Fibroblast of skin of back (primary cell): ENCODE measurements around the gene IFIT1. TPM values are rescaled to one million over a fixed set of nuclear protein-coding genes. Genes with fewer than 3 reads are reported as not detected.
"Not testable (repeated sequence)": the region's sequence is repeated elsewhere in the genome, so short reads cannot be mapped to it uniquely, and the experiment has no call there.

Experiments
- DNase-seq: peaks from one replicate; pipeline ENCODE4 v3.0.0-alpha.2; 2013
- polyA plus RNA-seq, 2 experiments: library from polyadenylated mRNA; unstranded; fragments of 120-200 nt; gene quantifications; one replicate each; pipeline ENCODE4 v1.2.1, GENCODE V29; 2013; ENCODE audit not compliant: insufficient read length in 2 of 2

Gene IFIT1, protein sequence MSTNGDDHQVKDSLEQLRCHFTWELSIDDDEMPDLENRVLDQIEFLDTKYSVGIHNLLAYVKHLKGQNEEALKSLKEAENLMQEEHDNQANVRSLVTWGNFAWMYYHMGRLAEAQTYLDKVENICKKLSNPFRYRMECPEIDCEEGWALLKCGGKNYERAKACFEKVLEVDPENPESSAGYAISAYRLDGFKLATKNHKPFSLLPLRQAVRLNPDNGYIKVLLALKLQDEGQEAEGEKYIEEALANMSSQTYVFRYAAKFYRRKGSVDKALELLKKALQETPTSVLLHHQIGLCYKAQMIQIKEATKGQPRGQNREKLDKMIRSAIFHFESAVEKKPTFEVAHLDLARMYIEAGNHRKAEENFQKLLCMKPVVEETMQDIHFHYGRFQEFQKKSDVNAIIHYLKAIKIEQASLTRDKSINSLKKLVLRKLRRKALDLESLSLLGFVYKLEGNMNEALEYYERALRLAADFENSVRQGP
- polyA plus RNA-seq (2013, experiment 1 of 2; ENCODE audit: insufficient read length): 0.71 TPM
- polyA plus RNA-seq (2013, experiment 2 of 2; ENCODE audit: insufficient read length): 0.66 TPM

DNA sequence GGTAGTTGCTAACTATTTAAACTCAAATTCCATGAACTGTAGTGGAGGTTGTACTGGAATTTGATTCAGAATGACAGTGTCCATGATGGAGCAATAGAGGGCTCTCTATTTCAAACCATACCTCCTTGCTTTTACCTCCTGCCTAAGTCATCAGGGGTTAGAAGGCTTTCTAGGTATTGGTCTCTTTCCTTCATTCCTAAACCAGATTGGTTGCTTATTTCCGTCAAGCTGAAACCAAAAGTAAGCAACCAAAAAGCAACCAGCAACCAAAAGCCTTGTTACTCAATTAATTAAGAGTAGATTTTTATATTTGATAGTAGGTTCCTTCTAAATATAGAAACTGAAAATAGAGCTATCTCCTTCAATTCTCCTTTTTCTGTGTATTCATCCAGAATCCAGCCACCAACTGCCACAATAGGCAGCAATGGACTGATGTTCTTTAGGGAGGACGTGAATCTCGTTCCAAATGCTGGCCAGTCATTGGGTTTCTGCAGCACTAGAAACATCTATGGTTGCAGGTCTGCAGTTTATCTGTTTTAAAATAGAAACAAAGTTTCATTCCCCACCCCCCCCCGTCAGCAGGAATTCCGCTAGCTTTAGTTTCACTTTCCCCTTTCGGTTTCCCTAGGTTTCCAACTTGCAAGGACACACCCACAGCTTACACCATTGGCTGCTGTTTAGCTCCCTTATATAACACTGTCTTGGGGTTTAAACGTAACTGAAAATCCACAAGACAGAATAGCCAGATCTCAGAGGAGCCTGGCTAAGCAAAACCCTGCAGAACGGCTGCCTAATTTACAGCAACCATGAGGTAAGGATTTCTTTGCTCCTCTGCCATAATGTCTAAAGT lies at the start of gene IFIT1:
TSS of gene IFIT1 (plus strand) at position 717 of the 850 bp plus-strand sequence. CDS start at position 807, 90 bp downstream.
- DNase-seq: peak; percentile 87

DNA sequence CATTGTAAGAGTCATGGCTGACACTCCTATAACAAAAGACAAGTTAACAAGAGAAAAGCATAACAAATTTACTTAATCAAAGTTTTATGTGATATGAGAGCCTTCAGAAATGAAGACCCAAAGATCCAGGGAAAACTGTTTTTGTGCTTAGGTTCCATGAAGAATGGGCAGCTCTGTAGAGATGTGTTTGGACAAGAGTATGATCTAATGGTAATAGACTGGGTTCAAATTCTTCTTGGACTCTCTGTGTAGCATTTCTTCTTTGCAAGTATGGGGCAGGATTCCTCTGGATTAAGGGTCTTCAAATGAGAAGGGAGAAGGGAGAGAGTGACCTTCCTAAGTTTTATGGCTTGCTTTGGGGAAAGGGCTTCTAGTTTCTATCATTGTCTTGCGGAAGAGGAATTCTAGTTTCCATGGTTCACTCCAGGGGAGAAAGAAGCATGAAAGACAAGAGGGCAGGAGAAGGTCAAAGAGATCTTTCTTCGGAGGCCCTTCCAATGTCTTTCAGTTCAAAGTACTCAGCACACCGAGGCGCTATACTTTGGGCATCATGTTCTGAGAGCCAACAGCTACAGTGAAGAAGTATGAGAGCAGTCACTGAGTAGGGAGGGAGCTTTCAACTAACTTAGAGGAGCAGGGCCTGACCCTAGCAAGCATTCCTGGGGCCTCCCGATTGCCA lies 49.2 kb upstream of the IFIT1 start:
- no peak for DNase-seq

DNA sequence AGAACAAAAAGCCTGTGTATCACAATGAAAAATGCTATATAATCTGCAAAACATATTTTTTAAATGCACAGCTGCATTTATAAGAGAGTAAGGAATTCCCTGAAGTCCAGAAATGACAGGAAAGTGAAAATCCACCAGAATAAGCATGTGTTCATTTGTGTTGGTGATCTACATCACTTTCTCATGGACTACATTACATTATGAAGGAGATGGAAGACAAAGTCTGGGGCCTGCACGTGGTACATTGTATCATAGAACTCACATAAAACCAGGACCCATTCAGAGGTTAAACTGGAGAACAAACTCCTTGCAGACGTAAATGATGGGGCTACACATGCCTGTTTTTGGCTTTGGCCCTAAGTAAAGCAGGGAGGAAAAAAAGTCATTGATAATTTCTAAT lies 48.3 kb upstream of the IFIT1 start:
- no peak for DNase-seq

DNA sequence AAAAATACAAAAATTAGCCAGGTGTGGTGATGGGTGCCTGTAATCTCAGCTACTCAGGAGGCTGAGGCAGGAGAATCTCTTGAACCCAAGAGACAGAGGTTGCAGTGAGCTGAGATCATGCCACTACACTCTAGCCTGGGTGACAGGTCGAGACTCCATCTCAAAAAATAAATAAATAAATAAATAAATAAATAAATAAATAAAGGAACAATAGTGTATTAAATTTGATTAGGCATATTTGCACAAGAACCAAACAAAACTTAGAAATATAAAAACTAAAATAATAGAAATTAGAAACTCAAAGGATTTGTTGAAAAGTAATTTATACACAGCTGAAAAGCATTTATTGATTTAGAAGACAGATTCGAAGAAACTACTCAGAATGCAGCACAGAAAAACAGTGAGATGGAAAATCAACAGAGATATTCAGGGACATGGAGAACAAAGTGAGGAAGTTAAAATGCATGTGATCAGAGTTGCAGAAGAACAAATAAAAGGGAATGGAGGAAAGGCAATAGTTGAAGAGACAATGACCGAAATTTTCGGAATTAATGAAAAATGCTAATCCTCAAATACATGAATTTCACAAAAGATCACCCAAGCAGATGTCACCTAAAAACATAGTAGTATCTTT lies 46.9 kb upstream of the IFIT1 start:
- DNase-seq: no peak

DNA sequence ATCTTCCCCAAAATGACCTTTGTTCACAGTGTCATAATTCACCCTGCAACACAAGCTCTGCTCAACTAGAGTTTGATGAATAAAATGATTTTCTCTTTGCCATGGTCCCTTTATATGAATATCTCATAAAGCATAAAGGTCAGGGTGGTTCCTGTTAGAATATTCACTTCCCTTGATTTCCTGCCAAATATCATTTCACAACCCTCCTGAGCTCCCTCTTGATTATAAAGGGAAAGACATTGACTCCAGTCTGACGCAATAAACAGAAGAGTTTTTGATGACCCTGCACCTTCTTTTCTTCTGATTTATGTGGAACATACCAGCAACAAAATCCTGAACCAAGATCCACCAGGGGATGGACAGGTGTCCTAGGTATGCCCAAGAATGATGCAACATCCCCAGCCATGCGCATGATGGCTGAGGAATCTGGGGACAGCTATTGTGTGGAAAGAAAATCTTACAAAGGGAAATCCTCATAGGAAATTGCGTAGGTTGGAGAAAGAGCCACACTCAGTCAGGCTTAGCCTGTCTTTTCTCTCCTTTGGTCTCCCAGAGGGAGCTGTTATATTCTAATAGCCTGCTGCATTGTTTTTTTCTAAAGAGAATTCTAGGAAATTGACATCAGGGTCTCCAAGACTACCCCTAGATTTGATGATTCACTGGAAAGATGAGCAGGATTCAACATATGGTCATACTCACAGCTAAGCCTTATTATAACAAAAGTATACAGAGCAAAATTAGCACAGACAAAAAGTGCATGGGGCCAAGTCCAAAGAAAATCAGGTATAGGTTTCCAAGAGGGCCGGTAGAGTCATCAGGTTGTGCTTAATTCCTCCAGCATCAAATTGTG lies 45.8 kb upstream of the IFIT1 start:
- no peak for DNase-seq

DNA sequence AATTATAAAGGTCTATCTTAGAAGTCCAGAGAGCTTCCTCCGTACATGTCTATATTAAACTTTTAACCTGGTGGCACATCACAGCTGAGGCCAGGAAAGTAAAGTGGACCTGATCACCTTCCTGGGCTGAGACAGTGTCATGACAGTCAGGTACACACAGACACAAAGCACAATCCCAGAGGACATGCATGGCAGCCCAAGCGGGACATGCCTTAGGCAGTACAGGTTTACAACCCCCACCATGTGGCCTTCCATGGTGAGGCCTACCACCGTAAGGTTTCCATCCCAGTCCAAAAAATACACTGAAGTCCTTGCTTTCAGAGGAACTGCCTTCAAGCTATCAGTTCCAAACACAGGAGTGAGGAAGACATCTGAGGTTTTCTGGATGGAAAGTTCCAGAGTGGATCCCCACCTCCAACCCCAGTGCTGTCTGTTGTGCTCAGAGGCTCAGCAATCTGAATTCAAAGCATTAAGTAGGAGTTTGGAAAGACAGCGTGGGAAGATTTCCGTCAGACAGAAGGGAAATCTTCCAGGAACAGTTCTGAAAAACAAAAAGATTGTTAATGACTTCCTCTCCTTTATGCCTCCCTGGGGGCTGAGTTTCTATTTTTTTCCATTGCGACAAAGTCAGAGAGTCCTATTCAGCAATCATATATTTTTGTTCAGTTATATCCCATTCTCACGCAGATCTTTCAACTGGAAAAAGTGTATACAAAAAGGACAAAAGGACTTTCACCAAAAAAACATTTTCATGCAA lies 44.5 kb upstream of the IFIT1 start:
- DNase-seq: no peak

DNA sequence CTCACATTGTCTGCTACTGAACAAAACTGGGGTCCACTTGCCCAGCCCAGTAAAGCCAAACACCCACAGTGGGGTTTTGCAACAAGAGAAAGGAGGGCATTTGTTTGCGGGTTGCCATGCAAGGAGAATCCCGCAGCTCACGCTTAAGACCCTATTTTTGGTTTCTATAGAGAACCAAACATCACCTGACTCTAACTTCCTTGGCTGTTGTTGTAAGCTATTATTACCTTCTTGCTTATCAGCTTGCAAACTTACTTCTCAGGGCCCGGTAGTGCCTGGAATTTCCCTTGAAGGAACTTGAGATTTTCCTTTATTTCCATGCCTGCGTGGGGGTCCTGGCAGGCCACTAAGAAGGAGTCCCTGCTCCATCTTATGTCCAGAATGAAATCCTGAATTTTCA lies 43.9 kb upstream of the IFIT1 start:
- DNase-seq: no peak

DNA sequence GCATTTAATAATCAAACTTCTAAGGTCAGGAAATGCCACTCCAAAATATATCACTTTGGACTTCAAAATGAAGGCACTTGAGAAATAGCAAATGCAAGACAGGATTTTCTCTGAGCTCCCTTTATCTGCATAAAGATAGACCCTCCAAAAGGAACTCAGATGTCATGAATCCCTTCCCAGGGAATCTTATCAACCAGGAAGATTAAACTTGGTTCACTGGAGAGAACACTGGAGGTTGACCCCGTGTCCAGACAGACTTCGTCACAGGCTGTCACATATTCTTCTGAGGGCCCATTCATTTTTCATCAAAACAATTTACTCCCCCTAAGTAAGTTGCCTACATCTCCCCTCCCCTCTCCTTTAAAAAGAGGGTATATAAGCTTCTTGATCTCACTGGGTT lies 43.4 kb upstream of the IFIT1 start:
- no peak for DNase-seq

DNA sequence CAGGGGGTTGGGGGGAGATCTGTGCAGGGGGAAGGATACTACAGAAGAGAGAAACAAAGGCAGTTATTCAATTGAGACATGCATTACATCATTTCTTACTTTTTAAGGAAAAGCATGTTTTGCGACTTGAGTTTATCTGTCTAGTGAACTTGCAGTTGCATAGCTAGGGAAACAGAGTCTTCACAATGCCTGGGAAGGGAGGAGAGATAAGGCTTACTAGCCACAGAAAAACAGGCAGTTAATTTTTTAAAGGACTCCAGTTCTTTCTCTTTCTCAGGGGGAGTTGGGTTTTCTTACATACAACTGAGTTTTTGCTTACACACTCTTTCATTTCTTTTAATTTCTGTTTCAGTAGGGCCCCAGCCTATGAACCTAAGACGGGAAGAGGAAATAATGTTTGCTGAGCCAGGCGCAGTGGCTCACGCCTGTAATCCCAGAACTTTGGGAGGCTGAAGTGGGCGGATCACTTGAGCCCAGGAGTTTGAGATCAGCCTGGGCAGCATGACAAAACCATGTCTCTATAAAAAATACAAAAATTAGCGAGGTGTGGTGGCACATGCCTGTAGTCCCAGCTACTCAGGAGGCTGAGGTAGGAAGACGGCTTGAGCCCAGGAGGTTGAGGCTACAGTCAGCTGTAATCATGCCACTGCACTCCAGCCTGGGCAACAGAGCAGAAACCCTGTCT lies 41.6 kb upstream of the IFIT1 start:
- DNase-seq: not testable (repeated sequence)

DNA sequence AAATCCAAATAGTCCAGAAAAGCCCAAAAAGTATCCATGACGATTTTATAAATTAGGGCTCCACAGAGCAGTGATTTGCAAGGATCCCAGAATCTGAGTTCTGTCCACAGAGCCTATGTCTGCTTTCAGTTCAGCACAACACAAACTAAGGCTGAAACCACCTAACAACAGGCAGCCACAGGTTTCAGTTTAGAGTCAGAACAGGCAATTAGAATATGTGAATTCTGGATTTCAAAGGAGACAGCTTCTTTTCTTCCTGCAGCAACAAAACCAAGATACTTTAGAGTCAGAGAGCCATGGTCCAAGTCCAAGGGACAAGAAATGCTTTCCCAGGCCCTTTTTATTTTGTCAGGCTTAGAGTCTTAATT lies 41.0 kb upstream of the IFIT1 start:
- DNase-seq: no peak

DNA sequence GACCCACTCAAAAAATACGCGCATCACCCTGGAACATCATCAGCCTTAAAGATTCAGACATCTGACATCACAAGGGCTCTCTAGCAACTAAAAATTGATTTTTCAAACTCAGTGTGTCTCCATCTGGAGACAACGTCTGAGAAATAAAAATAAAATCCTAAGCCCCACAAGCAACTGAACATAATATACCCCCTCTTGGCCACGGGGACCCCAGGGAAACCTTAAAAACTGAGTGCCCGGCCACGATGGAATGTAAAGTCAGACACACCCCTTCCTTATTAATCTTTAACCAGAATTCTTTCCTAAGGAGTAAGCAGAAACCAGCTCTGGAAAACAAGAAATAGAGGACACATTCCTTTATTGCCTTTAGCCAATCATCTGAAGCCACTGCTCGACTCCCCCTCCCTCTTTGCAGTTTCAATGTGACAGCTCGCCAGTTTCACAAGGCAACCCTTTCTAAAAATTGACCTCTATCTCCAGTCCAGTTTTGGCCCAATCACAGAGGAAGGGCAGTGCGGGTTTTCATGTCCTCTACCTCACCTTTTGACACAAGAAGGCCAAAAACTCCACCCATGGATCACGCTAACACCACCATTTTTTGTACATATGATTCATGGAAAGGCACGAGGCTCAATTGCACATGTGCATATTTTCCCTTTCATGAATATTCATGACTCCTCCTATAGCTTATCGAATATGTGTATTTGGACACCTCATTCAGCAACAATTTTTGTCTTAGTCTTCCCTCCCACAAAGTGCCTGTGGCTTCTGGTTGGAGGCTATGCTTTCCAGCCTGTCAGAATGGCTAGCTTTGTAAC lies 40.4 kb upstream of the IFIT1 start:
- peak; percentile 98 for DNase-seq

DNA sequence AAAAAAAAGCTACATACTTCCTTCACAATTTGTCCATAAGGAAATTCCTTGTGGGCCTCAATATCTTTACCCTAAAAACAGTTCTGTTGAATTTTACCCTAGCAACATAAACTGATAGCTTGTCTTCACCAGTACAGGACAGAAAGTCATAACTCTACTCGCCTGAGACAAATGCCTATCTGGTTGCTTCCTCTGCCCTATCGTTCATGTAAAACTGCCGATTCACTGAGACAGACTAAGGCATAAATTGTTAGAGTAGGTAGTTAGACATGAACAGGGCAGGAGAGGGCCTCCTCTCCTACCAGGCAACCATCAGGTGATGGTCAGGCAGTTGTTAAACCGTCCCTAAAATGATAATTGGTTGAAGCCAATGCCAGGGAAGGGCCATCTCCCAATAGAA lies 39.6 kb upstream of the IFIT1 start:
- peak; percentile 38 for DNase-seq

DNA sequence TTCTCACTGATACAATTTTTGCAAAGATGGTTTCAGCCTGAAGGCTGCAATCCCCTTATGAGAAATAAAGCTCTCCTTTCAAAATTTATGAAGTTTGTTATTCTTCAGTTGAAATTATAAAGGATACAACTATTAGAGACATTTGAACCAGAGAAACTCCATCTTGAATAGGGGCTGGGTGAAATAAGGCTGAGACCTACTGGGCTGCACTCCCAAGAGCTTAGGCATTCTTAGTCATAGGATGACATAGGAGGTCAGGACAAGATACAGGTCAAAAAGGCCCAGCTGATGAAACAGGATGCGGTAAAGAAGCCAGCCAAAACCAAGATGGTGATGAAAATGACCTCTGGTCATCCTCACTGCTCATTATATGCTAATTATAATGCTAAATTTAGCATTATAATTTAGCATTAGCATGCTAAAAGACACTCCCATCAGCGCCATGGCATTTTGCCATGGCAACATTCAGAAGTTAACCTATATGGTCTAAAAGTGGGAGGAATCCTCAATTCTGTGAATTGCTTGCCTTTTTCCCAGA lies 37.0 kb upstream of the IFIT1 start:
- DNase-seq: peak; percentile 46

DNA sequence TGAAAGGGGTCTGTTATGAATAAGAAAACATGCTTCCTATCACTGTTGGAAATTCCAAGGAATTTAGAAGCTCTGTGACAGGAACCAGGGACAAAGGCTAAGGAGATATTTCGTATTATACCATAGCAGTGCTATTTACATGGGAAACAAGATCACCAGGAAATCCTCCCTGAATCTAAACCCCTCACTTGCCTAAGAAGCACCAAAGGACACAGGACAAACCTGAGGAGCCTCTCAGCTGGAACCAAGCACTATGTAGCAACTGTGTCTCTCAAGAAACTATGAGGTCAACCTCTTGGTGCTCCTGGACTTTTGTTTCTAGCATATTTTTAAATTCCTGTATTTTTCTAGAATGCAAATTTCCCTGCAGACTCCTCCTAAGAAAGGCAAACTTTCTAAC lies 35.3 kb upstream of the IFIT1 start:
- DNase-seq: no peak

DNA sequence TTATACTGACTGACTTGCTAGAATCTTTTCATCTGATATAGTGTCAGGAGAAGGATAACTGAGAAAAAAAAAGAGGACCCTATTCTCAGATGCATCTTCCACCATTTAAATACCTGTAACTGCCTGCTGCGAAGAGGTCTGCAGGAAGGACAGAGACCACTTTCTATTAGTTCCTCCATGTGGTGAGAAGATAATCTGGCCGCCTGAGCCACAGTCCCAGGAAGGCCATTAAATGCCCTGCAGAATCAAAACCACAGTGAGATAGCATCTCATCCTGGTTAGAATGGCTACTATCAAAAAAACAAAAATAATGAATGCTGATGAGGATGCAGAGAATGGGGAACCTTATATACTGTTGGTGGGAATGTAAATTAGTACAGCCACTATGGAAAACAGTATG lies 34.4 kb upstream of the IFIT1 start:
- DNase-seq: no peak

DNA sequence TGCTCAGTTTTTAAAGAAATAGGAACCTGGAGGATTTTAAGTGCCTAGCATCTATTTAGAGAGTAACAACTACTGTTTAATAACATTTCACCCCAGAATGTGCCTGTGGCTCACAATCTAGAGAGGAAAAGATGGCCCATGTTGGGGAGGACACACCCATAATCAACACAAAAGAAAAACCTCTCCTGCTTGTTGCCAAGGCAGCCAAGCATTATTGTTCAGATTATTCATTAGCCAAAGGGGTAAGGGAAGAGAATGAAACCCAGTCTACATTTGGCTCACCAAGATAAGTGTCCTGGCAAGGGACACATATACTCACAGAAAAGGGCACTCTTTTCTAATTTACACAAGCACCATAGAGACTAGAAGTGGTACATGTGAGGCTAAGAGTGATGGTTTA lies 32.3 kb upstream of the IFIT1 start:
- no peak for DNase-seq

DNA sequence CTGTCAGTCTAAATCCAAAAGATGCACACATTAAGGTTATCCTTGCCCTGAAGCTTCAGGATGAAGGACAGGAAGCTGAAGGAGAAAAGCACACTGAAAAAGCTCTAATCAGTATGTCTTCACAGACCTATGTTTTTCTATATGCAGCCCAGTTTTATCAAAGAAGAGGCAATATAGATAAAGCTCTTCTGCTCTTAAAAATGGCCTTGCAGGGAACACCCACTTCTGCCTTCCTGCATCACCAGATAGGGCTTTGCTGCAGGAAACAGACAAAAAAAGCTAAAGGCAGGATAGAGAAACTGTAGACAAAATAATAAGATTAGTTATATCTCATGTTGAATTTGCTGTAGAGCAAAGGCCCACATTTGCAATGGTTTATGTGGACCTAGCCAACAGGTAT lies 29.5 kb upstream of the IFIT1 start:
- no peak for DNase-seq

DNA sequence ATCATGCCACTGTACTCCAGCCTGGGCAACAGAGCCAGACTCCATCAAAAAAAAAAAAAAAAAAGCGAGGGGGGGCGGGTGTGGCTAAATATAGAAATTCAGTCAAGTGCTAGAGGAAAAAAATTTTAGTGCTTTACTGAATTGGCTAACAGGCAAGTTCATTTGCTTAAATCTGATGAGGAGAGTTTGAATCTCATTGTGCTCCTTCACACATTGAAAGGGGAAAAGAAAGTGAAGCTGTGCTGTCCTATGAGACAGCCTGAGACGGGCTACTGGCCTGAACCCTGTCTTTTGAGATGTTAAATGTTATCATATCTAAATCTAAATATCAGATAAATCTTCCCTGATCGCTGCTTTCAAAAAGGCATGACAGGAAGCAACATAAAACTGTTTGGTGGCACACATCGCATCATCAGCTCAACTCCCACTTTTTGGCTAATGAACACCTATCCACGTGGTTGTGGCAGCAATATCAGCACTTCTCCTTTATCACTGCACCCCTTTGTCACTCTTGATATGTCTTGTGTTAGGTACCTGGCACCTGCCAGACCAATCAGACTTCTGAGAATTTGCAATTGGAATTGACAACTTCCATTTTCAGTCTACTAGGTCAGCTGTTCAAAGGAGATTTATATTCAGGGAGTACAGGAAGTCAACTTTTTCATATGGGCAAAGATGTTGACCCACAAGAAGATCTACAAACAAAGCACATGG lies 28.5 kb upstream of the IFIT1 start:
- no peak for DNase-seq
